Panc1 (cell line): Measurements from ENCODE around the gene LMF1. TPM values are rescaled to one million over a fixed set of nuclear protein-coding genes. Genes with fewer than 3 reads are reported as not detected.

ENCODE experiments used
- ATAC-seq: fragments of 200-7000 bp; cut with Tn5 transposase; 2 replicates; pipeline ENCODE4 v1.9.1; 2020; ENCODE audit warnings: mild to moderate bottlenecking, moderate library complexity
- BruUV-seq: library from RNA; stranded (reverse); fragments of 400-500 nt; replicated peaks from 2 replicates; lab custom pipeline; 2021; lab: Mats Ljungman, UMichigan
- CTCF ChIA-PET: fragments of 300-600 bp; sonication (Branson Sonifier 250); formaldehyde crosslinking; loops from one replicate; lab custom pipeline; 2022; ENCODE audit warnings: antibody characterized with exemption; lab: Charles Lee
- POLR2A ChIA-PET: fragments of 300-600 bp; sonication (Branson Sonifier 250); formaldehyde crosslinking; loops from one replicate; lab custom pipeline; 2022; ENCODE audit warnings: antibody characterized with exemption; lab: Charles Lee
- DNase-seq: peaks from one replicate; pipeline ENCODE4 v3.0.0-alpha.2; 2010; ENCODE audit warnings: low read depth, low spot score
- H3K27ac ChIP-seq: 2 replicates; pipeline ENCODE4 v1.5.1; 2011; ENCODE audit warnings: mild to moderate bottlenecking, low read length, inconsistent platforms
- H3K27me3 ChIP-seq: fragments of 200-500 bp; sonication (Bioruptor generic); 2 replicates; pipeline ENCODE4 v1.6.0; 2014; ENCODE audit warnings: low read length, inconsistent platforms; ENCODE audit not compliant: control insufficient read depth, insufficient read depth
- H3K36me3 ChIP-seq: fragments of 200-500 bp; sonication (Bioruptor generic); 2 replicates; pipeline ENCODE4 v1.5.1; 2014; ENCODE audit warnings: inconsistent platforms, mild to moderate bottlenecking, low read length, moderate library complexity; ENCODE audit not compliant: control insufficient read depth, insufficient read depth
- H3K4me1 ChIP-seq: 2 replicates; pipeline ENCODE4 v1.5.1; 2011; ENCODE audit warnings: inconsistent platforms, mild to moderate bottlenecking, low read length, moderate library complexity; ENCODE audit not compliant: control insufficient read depth, insufficient read depth
- H3K4me3 ChIP-seq, 2 experiments: 2 replicates each; pipeline ENCODE4 v1.5.1; 2011 to 2012; ENCODE audit warnings: low read depth in 2 of 2, low read length in 2 of 2, mild to moderate bottlenecking in 2 of 2, inconsistent platforms in 1 of 2, moderate library complexity in 1 of 2
- H3K9me3 ChIP-seq: fragments of 200-500 bp; sonication (Bioruptor generic); 2 replicates; pipeline ENCODE4 v1.5.1; 2014; ENCODE audit warnings: low read depth, mild to moderate bottlenecking, inconsistent platforms, low read length, moderate library complexity; ENCODE audit not compliant: control insufficient read depth, insufficient read depth
- CTCF ChIP-seq: fragments of 450-650 bp; IDR thresholded peaks from 2 replicates; pipeline ENCODE4 v1.5.1; 2017; ENCODE audit warnings: mild to moderate bottlenecking
- POLR2AphosphoS5 ChIP-seq: IDR thresholded peaks from 2 replicates; pipeline ENCODE4 v1.6.1; 2012; ENCODE audit warnings: mild to moderate bottlenecking, low read depth, low read length, moderate library complexity
- REST ChIP-seq, 2 experiments: IDR thresholded peaks; 2 replicates each; pipeline ENCODE4 v1.6.1; 2011 to 2012; ENCODE audit warnings: low read depth in 2 of 2, control low read depth in 1 of 2, low read length in 1 of 2, mild to moderate bottlenecking in 1 of 2, moderate library complexity in 1 of 2; ENCODE audit not compliant: insufficient read depth in 1 of 2
- SIN3A ChIP-seq: IDR thresholded peaks from 2 replicates; pipeline ENCODE4 v1.6.1; 2012; ENCODE audit warnings: low read depth, mild to moderate bottlenecking, low read length, moderate library complexity, borderline replicate concordance; ENCODE audit not compliant: insufficient read depth
- TCF7L2 ChIP-seq: IDR thresholded peaks from 2 replicates; pipeline ENCODE4 v1.6.1; 2011; ENCODE audit warnings: mild to moderate bottlenecking, low read depth, low read length, inconsistent platforms
- in situ Hi-C: cut with HindIII; loops from 2 replicates; pipeline ENCODE4 v1.10.0; 2016; ENCODE audit warnings: low sequenced_read_pairs, low pct_unique_long_range_greater_than_20kb
- intact Hi-C: fragments of 100-400 bp; cut with micrococcal nuclease; formaldehyde crosslinking; loops from one replicate; pipeline ENCODE4 v1.10.0; 2022; ENCODE audit not compliant: unreplicated experiment
- total RNA-seq: library from RNA; stranded (reverse); gene quantifications from one replicate; pipeline ENCODE4 v1.2.1, GENCODE V29; 2021; ENCODE audit not compliant: unreplicated experiment

LMF1 gene
- total RNA-seq, 1 experiment from 2014 or later: 24.3 TPM

GRCh38 chr16:884232-884631 is 86.6 kb downstream of the LMF1 start:
- Histone ChIP-seq H3K9me3 (peaks cover 5% of the 10 kb centered on the region; the same call in 1 of the 2 replicates), H3K4me1 (no peaks in the 10 kb centered on the region), H3K36me3 (no peaks in the 10 kb centered on the region), H3K27me3 (no peaks in the 10 kb centered on the region), H3K27ac (no peak overlapping the region), H3K4me3 (no peak overlapping the region)
- BruUV-seq: no TSS peak
- no peak for DNase-seq
- intact Hi-C loops: no loop called here
- in situ Hi-C loops: no loop called here
- ATAC-seq: no peak
- CTCF ChIA-PET: interaction anchor here (0.7 kb wide), 1 partner anchor 61 kb away, joined by 4 read pairs; no protein-coding TSS in a partner anchor
- no peak for TF ChIP-seq CTCF
- no peak for TF ChIP-seq REST (IDR thresholded peaks at IDR 0.05; ENCODE audit: insufficient read depth in 1 of 2, low read depth in 2 of 2, low read length in 1 of 2)
- no peak for TF ChIP-seq SIN3A
- TF ChIP-seq TCF7L2: no peak
- no peak for TF ChIP-seq POLR2AphosphoS5
- POLR2A ChIA-PET: no interaction called here

- no peaks in the 10 kb centered on the region for H3K4me1 ChIP-seq
- H3K4me3 ChIP-seq: no peak overlapping the region
- no peaks in the 10 kb centered on the region for H3K27me3 ChIP-seq
- in situ Hi-C loops: no loop called here
- CTCF ChIA-PET: no interaction called here
- BruUV-seq: no TSS peak
- no peak for TF ChIP-seq POLR2AphosphoS5
- TF ChIP-seq SIN3A: no peak
- no peak for TF ChIP-seq REST (IDR thresholded peaks at IDR 0.05; ENCODE audit: insufficient read depth in 1 of 2, low read depth in 2 of 2, low read length in 1 of 2)
- no peak for TF ChIP-seq TCF7L2
- TF ChIP-seq CTCF: no peak
- POLR2A ChIA-PET: no interaction called here
- intact Hi-C loops: no loop called here
- H3K9me3 ChIP-seq: peaks cover 5% of the 10 kb centered on the region; the same call in 1 of the 2 replicates
- no peak overlapping the region for H3K27ac ChIP-seq
- DNase-seq: no peak
- ATAC-seq: no peak
- no peaks in the 10 kb centered on the region for H3K36me3 ChIP-seq
Measured at GRCh38 chr16:883781-884180, 87.0 kb downstream of the LMF1 start.
